EH (cell line): ENCODE results near the gene ANXA11.

Source experiments
- DNase-seq: peaks from one replicate; pipeline ENCODE4 v3.0.0-alpha.2; 2015; ENCODE audit warnings: low read depth

ANXA11 gene

DNA sequence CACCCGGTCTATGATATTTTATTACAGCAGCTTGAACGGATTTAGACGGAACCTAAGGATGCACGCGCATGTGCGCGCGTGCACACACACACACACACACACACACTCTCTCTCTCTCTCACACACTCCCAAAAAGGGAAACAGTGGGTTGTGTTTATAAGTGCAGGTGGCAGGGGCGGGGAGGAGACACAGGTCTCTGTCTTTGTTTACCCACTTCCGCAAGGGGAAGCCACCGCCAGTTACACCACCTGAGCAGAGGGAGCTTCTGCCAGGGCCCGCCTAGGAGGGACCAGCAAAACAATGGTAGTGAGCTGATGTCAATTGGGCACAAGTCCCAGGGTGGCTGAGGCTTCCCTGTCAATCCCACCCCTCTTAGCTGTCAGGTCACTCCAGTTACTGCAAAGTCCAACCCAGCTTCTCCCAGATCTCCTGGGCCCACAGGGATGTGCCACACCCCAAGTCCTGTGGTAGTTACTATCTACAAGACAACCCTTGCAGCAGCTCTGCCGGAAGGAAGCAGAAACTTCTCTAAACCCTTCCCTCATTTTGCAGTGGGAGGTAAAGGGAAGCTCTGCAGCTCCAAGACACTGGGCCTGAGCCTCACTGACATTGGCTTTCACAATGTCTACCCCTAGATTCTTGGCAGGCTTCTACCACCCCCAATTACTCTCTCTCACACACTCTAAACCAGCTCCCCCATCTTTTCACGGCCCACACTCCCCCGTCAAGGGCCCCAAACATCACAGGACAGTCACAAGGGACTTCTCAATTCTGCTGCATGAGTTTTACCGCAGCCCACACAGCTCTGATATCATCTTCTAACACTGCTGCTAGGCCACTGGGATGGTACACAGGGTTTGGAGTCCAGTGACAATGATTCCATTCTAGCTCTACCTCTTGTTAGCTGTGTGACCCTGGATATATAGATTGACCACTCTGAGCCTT is 17.6 kb downstream of the ANXA11 start:
- DNase-seq: no peak

DNA sequence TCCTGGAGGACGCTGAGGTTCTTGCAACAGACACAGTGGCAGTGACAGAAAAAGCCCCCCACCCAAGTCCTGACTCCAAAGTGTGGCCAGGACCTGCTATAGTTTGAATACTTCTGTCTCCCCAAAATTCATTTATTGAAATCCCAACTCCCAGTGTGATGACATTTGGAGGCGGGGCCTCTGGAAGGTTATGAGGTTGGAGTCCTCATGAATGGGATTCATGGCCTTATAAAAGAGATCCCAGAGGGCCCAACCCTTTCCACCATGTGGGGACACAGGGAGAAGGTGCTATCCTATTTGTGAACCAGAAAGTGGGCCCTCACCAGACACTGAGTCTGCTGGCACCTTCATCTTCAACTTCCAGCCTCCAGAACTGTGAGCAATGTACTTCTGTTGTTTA is 18.3 kb downstream of the ANXA11 start:
- no peak for DNase-seq

DNA sequence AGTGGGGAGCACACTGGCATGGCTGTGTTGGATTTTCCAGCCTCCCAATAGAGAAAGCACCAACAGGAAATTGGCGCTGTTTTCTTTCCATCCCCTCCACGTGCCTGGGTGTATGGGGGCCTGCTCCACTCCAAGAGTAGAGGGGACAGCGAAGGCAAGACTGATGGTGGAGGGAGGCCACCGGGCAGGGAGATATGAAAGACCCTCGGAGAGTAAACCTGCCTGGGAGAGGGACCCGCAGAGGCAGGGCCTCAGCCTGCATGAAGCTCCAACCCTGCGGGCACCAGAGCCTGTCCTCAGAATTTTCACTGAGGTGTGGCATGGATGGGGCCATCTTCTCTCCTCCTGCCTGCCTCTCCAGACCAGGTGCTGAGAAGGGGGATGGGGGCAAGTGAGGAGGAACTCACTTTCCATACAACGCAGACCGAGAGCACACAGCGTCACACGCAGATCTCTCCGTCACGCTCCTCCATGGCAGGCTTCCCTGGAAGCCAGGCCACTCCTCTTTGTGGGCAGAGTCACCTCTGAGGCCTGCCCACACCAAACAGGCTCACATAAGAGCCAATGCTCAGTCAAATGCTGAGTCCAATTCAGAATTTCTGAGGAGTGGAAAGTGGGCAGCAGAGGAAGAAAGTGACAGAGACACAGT is 18.8 kb downstream of the ANXA11 start:
- DNase-seq: peak; percentile 32

DNA sequence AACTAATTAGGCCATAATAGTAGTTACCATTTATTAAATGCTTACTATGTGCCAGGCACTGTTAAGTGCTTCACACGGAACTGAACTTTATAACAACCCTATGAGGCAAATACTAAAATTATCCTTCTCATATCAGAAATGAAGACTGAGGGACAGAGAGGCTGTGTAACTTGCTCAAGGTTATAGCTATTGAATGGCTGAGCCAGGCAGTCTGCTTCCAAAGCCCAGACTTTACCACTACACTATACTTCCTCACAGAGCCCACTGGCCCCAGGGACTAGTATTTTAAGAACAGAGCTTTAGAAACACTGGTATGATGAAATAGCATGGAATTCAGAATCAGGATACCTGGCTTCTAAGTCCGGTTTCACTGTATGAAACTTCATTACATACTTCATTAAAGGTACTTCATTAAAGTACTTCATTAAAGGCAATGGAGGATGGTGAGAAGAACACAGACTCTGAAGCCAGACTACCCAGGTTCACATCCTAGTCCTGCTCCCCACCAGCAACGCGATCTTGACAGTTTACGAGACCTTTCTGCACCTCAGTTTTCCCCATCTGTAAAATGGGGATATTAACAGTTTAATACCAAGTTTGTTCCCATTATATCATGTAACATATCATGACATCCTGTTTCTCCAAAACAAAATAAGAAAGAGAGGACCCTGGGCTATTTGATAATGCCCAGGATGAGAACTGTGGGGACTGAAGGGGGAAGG is 19.6 kb downstream of the ANXA11 start:
- no peak for DNase-seq

DNA sequence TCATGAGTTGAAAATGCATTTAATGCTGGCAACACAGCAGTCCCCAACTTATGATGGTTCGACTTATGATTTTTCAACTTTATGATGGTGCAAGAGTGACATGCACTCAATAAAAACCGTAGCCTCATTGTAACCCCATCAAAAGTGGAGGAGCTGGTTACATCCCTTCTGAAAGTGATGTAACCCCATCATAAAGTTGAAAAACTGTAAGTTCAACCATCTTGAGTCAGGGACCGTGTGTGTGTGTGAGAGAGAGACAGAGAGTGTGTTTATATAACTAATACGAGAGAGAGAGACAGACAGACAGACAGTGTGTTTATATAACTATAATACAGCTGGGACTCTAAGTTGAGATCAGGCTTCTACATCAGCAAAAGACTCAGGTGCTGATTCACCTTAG is 21.0 kb downstream of the ANXA11 start:
- peak; percentile 32 for DNase-seq

DNA sequence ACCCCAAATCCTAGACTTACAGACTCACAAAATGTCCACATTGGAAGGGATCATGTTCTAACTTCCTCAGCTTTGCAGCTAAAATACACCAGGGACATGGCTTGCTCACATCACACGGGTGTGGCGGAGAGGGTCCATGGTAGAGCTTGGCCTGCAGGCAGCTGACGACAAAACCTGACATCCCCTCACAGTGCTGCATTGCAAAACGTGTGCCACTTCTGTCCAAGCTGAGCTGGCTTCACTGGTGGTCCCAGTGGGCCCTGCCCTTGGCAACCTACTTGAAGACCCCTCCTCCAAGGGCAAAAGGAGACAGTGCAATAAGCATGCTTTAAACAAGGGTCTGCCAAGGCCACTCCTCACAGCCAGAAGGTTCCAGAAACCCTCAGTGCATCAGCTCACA is 21.9 kb downstream of the ANXA11 start:
- no peak for DNase-seq

DNA sequence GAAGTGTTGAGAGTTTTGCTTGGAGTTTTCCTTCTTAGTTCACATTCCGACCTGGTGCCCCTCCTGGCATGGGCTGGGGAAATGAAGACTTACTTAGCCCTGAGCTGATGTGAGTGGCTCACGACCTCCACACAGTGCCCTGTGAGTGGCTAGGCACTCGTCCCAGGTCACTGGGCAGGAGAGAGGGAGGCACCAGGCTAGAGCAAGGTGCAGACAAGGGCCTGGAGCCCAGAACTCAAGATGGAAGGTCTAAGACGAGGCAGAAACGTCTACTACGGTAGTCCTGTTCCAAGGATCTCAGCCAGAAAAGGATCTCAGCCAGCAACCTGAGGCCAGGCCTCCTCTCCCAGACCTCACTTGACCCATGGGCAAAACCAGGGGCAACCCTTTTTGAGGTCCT is 22.4 kb downstream of the ANXA11 start:
- DNase-seq: no peak

DNA sequence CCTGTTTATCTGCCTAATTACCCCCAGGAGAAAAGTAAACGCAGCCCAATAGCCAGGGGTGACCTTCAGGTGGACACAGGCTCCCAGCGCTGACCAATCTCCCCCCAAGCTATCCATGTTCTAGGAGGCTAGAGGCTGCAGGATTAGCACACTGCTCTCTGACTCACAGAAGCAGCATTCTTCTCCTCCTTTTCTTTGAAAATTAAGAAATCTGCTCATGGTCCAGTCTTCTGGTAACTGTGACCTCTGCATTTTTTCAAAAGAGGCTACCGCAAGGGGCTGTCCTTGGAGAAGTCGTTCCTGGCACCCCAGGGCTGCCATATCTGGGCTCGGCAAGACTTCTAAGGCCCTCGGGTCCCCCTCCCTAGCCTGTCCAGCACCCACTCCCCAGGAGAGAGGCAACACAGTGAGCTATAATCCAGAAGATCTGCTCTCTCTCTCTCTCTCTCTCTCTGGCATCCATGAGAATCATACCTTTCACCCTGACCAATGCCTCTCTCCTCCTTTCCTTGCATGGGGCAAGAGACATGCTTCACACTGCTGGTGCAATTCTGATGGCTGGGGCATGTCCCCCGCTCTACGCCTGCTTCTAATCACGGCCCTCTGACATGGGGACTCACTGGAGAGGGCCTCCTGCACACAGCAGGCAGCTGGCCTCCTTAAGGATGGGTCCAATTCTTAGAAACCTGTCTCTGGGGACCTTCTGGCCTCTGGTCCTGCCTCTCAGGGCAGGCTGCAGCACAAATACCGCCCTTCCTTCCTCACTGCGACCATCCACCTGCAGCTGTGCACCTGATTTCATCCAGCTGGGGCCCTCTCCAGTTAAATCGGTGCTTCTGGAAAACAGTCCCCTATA is 27.3 kb downstream of the ANXA11 start:
- DNase-seq: peak; percentile 77

DNA sequence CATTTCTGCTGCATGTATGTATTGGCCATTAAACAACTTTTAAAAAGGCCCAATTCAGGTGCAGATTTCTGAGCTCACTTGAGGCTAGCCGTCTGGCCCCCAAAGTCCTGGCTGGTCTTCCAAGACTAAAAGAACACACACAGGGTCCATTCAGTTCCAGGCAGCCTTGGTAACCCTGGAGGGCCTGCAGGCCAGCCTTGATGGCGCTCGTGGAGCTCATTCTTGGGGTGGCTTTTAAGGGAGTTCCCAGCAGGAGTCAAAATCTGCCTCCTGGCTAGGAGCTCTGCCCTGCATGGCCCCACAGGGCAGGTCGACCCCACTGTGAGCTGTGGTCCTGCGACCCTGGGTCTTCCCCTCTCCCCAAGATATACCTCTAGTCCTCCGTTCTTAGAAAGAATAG is 28.8 kb downstream of the ANXA11 start:
- no peak for DNase-seq

DNA sequence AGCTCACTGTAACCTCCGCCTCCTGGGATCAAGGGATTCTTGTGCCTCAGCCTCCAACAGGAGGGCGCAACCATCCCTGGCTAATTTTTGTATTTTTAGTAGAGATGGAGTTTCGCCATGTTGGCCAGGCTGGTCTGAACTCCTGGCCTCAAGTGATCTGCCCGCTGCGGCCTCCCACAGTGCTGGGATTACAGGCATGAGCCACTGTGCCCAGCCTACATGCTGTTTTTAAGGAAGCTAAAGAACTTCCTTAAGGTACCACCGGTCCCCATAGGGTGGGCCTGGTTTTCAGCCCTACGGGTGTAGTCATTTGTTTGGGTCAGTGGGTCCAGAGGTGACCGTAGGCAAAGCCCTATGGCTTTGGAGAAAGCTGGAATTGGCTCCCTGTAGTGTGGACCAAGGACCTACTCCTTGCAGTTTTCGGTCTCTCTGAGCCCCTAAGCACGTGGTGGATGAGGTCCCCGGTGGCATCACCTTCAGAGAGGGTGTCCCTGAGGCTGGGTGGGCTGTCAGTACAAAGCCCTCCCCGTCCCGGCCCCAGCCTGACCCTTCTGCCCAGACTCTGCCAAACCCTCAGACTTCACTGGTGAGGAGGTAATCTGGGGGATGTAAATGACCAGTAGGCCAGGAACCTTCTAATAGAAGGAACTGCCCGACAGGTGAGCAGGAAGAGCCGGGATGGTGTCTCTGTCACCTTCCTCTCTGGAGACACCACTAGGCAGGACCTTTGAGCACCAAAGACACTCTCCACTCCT is 30.5 kb downstream of the ANXA11 start:
- DNase-seq: no peak

DNA sequence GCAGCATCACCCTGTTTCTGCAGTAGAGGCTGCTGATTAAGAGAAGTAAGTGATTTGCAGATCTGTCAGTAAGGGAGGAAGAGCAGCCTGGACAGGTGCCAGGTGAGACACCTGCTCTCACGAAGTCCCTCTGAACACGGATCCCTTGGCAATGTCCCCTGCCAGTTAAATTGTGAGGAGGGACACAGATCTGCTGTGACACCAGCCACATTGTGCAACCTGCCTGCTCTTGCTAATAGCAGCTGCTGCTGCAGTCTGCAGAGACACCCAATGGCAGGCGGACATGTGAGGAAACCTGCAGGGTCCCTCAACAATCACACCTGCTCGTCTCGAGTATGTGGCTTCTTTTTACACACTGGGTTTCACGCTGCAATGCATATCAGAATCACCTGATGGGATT is 31.9 kb downstream of the ANXA11 start:
- no peak for DNase-seq

DNA sequence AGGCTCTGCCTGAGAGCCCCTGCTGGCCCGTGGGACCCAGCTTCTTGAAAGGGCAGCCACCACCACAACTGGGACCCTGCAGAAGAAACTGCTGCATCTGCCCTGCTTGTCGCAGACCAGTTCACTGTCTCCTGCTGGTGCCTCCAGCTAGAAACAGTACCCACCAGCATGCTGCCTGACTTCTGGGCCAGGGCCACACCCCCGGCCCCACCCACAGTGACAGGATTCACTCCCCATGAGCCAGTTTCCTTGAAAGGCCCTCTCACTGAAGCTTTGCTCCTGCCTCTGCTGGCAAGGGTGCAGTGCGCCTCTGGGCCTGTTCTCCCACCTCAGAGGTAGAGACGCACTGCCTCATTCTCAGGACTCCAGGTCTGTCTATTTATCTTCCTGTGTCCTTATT is 32.4 kb downstream of the ANXA11 start:
- DNase-seq: no peak

DNA sequence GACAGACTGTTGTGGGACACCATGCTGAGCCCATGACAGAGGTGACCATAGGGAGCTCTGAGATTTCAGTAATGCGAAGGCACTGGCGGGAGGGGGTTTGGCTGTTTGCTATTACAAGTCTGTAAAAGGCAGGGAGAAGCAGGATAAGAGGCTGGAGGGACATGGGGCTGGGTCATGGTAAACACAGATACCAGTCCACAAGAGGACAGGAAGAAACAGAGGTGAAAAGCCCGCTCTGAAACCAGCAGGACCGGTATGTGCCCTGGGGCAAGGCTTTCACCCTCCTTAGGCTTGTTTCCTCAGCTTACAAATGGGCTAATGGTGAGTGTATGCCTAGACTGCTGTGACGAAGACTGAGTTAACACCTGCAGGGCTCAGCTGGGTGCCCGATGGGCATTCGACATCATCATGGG is 34.1 kb downstream of the ANXA11 start:
- DNase-seq: no peak

DNA sequence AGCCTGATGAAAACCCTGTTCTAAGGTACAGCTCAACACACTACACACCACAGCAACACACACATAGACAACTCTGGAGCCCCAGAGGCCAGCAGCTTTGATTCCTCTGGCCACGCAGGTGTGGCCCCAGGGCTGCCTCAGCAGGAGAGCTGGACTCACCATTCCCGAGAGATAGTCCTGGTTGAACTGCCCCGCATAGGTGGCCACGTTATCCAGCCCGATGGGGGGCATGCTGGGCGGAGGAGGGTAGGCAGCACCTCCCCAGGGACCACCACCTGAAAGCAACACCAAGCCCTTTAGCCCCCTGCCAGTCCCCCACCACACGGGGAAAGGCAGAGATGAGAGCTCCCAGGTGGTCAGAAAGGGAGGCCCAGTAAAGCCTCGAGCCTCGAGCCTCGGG is 34.7 kb downstream of the ANXA11 start:
- no peak for DNase-seq

DNA sequence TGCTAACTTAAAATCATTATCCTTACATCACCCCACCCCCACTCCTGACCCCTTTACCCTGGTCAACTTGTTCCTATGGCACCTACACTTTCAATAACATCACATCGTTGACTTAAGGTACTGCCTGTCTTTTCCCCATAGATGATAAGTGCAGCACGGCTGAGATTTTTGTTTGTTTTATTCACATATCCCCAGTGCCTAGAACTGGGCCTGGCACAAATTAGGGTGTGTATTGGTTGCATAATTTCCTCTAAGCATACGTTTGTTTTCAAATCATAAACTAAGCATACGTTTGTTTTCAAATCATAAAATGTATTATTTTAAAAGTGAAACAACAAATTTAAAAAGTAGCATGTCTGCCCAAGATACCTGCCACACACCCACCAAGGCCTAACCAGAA is 35.3 kb downstream of the ANXA11 start:
- DNase-seq: no peak

DNA sequence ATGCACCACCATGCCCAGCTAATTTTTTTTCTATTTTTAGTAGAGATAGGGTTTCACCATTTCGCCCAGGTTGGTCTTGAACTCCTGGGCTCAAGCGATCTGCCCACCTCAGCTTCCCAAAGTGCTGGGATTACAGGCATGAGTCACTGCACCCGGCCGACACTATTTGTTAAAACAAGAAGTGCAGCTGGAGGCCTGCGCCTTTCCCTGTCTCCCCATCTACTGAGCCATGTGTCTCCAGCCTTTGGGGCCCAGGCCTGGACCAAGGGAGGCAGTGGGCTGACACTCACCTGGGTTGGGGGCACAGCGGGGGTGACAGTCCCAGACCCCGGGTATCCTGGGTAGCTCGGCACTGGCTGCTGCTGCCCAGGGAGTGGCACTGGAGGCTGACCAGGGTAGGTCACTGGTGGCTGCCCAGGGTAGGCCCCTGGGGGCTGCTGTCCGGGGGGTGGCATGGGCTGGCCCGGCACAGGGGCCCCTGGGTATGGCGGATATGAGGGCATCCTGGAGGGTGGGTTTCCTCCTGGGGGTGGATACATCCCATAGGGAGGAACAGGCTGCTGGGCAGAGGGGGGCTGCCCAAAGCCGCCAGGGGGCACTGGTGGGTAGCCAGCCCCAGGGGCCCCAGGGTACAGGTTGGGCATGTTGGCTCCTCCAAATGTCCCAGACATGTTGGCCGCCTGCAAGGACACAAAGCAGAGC is 36.5 kb downstream of the ANXA11 start:
- DNase-seq: no peak

DNA sequence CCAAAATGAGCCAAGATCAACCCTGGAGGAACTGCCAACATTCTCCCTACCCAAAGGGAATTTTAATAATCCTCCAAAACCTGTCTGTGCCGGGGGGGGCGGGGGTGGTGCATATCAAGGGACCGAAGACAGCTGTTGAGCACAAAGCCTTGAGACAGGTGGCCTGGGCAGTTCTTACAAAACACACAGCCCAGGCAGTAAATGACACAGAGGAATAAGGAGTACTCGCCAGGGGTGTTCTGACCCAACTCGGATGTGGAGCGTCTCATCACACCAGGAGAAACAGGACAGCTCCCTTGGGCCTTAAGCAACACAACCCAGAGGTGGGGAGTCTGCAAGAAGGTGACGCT is 37.2 kb downstream of the ANXA11 start:
- no peak for DNase-seq

DNA sequence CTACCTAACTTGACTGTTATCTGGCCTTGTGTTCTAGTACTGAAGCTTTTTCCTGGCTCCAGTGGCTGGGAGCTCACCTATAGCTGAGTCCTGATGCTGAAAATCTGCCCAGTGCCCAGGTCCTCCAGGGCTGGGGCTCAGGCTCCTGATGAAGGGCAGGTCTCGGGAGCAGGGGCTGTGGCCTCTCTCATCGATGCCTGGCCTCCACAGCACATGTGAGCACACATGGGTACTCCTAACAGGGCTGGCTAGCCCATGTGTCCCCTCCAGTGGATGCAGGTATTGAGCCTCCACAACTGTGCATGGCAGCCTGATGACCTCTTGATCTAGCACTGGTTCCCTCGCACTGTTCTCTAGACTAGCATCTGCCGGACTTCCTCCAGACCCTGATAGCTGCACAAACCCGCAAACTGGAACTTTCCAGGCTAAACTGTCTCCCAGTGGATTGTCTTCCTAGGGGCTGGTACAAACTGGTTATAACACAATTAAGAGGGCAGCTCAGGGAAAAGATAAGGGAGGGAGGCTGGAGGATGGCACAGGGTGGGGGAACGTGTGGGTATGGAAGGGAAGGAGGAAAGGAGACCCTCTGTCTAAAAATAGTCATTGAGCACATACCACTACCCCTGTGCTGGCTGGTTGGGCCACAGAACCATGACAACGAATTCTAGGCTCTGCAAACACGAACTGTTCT is 37.7 kb downstream of the ANXA11 start:
- no peak for DNase-seq

DNA sequence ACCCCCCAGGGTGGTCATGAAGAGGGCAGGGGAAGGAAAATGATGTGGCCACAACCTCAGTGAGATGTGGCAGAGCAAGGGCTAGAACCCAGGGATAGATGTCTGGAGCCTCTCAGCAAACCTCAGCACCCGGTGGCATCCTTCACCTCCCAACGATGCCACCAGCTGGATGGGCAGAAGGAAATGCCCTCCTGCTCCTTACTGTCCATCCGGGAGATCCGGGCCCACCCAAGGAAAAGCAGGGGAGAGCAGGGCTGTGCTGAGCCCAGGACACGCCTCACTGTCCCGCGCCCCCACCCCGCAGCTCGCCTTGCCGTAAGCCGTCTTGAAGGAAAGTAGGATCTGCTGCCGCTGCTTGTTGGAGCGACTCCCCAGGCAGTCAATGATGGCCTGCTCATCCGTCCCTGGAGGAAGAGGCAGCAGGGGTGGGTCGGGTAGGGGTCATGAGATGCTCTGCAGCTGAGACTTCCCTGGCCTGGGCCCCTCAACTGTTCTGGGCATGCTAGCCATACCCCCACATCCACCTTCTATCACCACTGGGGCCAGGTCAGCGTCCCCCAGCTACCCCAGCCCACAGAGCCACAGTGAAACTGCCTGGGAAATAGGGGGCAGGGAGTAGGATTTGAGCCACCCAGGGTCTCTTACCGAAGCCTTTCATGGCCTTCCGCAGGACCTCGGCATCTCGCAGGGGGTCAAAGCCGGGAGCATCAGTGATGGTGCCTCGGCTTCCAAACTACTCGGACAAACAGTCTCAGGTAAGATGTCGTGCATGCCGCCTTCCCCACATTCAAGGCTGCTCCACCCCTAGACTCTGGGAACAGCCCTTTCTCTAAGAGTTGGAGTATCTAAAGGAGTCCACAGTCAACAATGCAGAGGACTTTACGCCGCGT is 38.5 kb downstream of the ANXA11 start:
- DNase-seq: no peak
